Stimulated activated CD8-positive, alpha-beta memory T cell treated with anti-CD3 and anti-CD28 coated beads, Interleukin-12 subunit alpha, Interleukin-12 subunit beta, amount 100 ng/mL, for 1 hour (primary cell): ENCODE results near the gene CLASP1.
"Not testable (repeated sequence)": the region's sequence is repeated elsewhere in the genome, so short reads cannot be mapped to it uniquely, and the experiment has no call there.

ENCODE experiments used
- DNase-seq: peaks from one replicate; pipeline ENCODE4 v3.0.0-alpha.2; 2020; ENCODE audit warnings: low read depth

Gene CLASP1

DNA sequence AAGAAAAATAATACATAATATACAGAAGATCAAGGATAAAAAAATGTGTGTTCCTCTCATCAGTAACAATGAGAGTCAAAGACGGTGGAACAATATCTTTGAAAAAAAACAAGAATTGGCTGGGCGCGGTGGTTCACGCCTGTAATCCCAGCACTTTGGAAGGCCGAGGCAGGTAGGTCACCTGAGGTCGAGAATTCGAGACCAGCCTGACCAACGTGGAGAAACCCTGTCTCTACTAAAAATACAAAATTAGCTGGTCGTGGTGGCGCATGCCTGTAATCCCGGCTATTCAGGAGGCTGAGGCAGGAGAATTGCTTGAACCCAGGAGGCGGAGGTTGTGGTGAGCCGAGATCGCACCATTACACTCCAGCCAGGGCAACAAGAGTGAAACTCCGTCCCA lies 335.6 kb downstream of the CLASP1 start:
- not testable (repeated sequence) for DNase-seq

DNA sequence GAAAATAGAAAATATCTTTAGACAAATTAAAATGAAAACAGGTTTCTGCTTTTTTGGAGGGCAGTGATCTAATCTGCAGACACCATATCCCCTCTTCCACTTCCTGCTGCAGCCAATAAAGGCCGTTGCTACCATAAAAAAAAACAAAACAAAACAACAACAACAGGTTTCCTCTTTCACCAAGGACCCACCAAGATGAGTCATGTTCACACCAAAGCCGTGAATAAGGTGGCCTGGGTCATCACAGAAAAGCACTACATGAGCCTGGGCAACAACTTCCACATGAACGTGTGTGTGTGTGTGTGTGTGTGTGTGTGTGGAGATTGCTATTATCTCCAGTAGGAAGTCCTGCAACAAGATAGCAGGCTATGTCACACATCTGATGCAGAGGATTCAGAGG lies 339.5 kb downstream of the CLASP1 start:
- no peak for DNase-seq

GRCh38 chr2:121309323-121309722 lies 339.9 kb downstream of the CLASP1 start:
- no peak for DNase-seq

DNA sequence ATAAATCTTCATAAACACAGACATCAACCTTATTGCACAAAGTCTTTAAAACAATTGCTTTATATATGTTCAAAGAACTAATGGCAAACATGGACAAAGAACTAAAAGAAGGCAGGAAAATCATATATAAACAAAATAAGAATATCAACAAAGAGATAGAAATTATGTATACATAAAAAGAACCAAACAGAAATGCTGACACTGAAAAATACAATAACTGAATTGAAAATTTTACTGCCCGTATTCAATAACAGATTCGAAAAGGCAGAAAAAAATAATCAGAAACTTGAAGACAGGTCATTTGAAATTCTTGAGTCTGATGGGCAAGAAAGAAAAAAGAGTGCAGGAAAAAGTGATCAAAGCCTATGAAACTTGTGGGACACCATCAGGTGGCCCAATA lies 342.2 kb downstream of the CLASP1 start:
- no peak for DNase-seq

- DNase-seq: no peak
These were observed 344.3 kb downstream of the CLASP1 start for GRCh38 chr2:121304941-121305340.

DNA sequence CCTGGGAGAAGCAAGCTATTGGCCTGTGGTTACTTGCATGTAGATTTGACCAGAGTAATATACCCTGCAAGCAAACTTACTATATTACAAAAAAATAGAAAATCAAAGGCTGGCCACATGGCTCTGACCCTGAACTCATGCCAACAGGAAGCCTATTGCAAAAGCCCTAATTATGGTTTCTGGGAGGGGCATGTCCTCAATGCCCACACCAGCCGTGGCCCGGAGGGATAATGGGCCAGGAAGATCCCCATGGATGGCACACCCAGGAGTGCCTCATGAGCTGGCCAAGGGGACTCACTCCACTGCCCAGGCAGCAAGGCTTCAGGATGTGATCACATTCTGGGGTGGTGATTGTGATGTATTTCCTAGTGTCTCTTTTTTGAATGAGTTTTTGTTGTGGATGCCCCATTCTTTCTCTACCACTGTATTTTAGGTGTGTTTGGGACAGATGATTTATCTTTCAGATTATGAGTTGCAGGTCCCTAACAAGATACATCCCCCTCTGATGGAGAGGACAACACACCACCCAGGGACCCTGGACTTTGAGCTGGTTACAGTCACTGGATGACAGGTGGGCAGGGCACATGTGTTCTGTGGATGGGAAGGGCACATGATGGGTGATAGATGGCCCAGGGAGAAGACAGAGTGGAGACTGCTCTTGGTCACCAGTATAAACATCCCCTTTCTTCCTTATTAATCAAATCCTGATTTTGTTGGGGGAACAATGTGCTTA lies 345.6 kb downstream of the CLASP1 start:
- DNase-seq: no peak

- not testable (repeated sequence) for DNase-seq
These were observed 348.1 kb downstream of the CLASP1 start for GRCh38 chr2:121301190-121301589.

DNA sequence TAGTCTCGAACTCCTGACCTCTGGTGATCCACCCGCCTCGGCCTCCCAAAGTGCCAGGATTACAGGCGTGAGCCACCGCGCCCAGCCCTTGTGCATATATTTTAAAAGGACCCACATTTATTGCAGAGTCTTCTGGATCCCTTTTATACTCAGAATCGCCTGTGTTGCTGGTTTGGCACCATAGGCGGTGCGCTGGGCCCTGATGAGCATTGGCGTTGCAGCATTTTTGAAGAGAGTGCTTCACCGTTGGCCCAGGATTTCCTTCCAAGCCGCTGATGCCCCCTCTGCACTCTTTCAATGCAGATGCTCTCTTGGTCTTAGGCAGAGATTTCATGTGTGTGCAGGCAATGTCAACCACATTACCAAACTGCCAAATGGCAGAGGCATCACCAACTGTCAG lies 350.8 kb downstream of the CLASP1 start:
- no peak for DNase-seq

DNA sequence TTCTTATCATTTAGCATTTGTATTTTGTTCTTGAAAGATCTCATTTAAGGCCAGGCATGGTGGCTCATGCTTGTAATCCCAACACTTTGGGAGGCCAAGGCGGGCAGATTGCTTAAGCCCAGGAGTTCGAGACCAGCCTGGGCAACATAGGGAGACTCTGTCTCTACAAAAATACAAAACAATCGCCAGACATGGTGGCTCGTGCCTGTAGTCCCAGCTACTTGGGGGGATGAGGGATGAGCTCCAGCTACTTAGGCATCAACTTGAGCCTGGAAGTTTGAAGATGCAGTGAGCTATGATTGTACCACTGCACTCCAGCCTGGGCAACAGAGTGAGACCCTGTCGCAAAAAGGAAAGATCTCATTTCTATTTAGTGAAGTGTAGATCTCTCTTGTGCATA lies 351.4 kb downstream of the CLASP1 start:
- not testable (repeated sequence) for DNase-seq

DNA sequence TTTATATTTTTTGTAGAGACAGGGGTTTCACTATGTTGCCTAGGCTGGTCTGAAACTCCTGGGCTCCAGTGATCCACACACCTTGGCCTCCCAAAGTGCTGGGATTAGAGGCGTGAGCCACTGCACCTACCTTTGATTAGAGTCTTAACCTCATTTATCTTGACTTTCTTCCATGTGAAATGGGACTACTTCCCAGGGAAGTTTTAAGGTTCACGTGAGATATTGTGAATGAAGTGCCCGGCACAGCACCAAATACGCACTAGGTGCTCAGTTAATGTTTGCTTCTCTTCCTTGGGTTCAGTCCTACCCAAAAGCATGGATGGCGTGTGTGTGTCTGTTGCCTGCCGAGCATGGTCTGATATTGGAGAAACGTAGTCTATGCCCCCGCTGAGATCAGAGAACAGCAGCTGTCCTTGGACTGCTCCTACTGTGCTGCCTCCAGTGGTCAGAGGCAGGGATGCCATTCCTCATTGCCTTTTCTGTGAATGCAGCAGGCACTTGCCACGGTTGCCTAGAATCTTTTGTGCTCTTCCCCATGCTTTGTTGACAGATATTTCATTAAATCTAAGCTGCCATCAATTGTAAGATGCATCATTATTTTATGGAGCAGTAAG lies 351.9 kb downstream of the CLASP1 start:
- DNase-seq: no peak

DNA sequence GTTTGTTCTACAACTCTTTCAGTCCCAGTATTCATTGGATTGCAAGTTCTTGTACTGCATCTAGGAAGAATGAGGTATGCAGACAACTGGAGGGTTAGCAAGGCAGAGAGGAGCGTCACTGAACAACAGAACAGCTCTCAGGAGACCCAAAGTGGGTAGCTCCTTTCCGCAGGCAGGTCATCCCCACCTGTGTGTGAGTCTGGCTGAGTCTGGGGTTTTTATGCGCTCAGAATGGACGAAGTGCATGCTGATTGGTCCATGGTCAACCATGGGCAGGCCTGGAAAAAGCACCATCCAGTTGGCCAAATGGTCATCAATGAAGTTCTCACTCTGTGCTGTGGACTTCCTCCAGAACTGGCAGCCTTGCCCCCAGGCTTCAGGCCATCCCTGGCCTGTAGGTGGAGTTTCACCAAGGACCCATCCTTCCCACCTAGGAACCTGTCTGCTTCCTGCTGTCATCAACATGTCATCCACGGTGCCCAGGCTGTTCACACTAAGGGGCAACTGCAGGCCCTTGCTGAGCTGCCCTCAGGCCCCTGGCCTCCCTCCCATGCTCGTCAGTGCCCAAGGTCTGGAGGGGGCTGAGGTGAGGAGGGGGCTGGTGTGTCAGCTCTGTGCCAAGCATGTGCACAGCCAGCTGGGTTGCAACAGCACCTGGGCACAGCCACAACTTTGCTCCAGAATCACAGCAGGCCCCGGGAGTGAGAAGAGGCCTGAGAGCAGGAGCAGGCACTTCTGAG lies 353.2 kb downstream of the CLASP1 start:
- DNase-seq: no peak

DNA sequence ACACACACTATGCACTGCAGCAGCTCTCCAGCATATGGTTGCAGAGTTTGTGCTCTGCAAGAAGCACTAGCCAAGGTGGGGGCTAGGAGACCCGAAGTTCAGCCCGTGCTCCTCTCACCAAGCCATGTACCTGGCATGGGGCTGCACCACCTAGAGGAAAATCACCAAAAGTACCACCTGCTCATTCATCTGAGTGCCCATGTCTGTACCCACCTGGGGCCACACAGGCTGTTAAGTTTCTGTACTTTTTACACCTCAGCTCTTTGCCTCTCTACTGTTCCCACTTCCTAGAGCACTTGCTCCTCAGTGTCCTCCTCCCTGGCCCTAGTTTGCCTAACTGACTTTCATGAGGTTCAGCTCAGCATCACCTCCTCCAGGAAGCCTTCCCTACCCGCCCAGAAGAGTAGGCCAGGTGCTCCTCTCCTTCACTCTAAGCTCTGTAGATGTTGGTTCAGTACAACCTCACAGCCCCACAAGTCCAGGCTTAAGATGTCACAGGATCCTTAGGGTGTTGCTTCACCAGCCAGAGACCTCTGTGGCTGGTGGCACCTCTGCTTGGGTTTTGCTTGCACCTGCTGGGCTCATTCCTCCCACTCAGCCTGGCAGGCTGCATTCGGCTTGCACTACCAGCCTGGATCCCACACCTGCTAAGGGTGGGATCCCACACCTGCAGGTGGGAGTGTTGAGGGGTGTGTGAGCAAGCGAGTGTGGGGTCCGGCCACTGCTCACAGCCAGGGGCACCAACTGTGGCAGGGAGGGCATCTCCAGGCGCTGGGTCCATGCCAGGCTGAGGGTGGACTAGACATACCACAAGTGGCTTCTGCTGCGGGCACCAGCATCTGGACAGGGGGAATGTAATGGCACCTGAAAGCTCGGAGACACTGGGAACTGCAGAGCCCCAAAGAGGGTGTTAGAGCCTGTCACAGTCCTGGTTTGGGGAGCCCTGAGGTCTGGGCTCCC lies 354.1 kb downstream of the CLASP1 start:
- DNase-seq: no peak

GRCh38 chr2:121293450-121294325 lies 355.6 kb downstream of the CLASP1 start:
- DNase-seq: no peak

DNA sequence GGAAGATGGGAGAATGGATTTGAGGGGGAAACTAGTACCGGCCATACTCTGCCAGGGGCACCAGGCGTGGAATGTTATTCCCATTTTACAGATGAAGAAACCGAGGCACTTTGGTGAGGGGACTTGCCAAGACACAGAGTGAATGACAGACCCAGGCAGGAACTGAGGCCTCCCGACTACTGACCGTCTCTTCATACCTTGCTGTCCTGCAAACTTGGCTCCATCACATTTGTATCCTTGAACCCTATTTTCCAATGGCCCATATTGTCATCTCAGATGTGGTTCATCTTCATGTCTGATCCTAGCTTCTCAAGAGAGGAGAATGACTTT lies 358.0 kb downstream of the CLASP1 start:
- no peak for DNase-seq

DNA sequence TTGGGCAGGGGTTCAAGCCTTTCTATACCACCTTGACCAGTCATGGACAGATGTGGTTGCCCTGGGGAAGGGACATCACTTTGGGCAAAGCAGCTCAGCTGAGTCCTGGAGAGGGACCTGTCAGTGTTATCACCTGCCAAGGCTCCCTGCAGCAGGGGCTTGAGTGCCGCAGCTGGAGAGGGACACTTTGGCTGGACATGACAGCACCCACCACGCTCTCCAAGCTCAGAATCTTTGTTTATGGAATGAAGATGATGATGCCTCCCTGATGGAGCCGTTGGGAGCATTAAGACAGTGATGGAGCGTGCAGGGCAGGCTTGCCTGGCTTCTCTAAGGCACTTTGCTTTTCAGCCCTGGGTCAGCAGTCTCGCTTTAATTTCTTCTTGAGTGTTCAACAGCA lies 360.0 kb downstream of the CLASP1 start:
- DNase-seq: no peak

GRCh38 chr2:121288454-121289231 lies 360.6 kb downstream of the CLASP1 start:
- DNase-seq: no peak

- DNase-seq: no peak
These were observed 361.3 kb downstream of the CLASP1 start for GRCh38 chr2:121287956-121288355.
